ENCODE results near the gene NELFA.
A peak's percentile ranks its signal among the peaks of the same experiment; 100 is the strongest.

NELFA gene

GRCh38 chr4:2008921-2009650 lies at the start of gene NELFA:
NELFA (minus strand) TSS chr4:2008974; CDS start chr4:2008959, 15 bp downstream.
- DNase-seq, result peak; percentile 93
- in situ Hi-C loops (cut with HindIII; ENCODE audit: low pct_ligation_motif_present, low pct_unique_long_range_greater_than_20kb, low sequenced_read_pairs), result no loop called here

GRCh38 chr4:2057382-2058065 lies 48.8 kb upstream of the NELFA start:
- in situ Hi-C loops (cut with HindIII; ENCODE audit: low pct_ligation_motif_present, low pct_unique_long_range_greater_than_20kb, low sequenced_read_pairs), result no loop called here
- DNase-seq, result no peak

DNA sequence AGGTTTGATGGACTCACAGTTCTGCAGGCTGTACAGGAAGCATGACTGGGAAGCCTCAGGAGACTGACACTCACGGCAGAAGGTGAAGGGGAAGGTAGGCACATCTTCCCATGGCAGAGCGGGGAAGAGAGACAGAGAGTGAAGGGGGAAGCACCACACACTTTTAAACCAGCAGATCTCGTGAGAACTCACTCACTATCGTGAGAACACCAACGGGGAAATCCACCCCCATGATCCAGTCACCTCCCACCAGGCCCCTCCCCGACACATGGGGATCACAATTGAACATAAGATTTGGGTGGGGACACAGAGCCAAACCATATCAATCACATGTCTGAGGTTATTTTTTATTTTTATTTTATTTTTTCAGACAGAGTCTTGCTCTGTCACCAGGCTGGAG lies 45.4 kb upstream of the NELFA start:
- DNase-seq, result no peak
- in situ Hi-C loops (cut with HindIII; ENCODE audit: low pct_ligation_motif_present, low pct_unique_long_range_greater_than_20kb, low sequenced_read_pairs), result no loop called here

- no peak for DNase-seq
- in situ Hi-C loops (cut with HindIII; ENCODE audit: low pct_ligation_motif_present, low pct_unique_long_range_greater_than_20kb, low sequenced_read_pairs), result no loop called here
Observed at GRCh38 chr4:2051086-2051485, 42.3 kb upstream of the NELFA start.

- in situ Hi-C loops (cut with HindIII; ENCODE audit: low pct_ligation_motif_present, low pct_unique_long_range_greater_than_20kb, low sequenced_read_pairs), result no loop called here
- no peak for DNase-seq
Observed at GRCh38 chr4:2049811-2050210, 41.0 kb upstream of the NELFA start.

GRCh38 chr4:2049381-2049780 lies 40.6 kb upstream of the NELFA start:
- in situ Hi-C loops (cut with HindIII; ENCODE audit: low pct_ligation_motif_present, low pct_unique_long_range_greater_than_20kb, low sequenced_read_pairs), result no loop called here
- no peak for DNase-seq

GRCh38 chr4:2048831-2049230 lies 40.1 kb upstream of the NELFA start:
- DNase-seq, result peak; percentile 38
- in situ Hi-C loops (cut with HindIII; ENCODE audit: low pct_ligation_motif_present, low pct_unique_long_range_greater_than_20kb, low sequenced_read_pairs), result no loop called here

GRCh38 chr4:2047781-2048581 lies 39.2 kb upstream of the NELFA start:
- in situ Hi-C loops (cut with HindIII; ENCODE audit: low pct_ligation_motif_present, low pct_unique_long_range_greater_than_20kb, low sequenced_read_pairs), result no loop called here

DNA sequence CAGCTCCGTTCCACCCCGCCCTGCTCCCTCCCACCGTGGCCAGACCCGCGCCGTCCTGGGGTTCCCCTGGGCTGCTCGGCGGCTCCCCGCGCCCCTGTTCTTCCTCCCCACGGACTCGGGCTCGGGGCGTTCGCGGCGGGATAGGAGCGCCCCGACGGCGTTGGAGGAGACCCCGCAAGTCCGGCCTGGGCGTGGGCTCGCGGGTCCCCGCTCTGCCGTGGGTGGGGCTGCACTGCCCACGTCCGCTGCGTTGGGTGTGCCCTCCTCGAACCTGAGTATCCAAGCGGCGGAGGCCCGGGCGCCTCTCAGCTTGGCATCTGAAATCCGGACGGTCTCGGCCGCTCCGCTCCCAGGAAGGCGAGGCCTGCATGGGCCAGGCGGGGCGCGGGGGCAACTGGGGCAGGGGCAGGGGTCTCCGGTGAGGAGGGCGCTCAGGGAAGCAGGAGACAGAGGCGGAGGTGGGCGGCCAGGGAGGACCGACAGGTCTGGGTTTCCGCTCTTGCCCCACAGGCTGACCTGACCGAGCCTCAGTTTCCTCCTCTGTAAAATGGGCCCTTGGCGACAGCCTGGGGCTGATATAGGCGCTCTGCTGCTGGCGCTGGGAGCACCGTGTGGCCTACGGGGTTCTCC lies 38.4 kb upstream of the NELFA start:
- in situ Hi-C loops (cut with HindIII; ENCODE audit: low pct_ligation_motif_present, low pct_unique_long_range_greater_than_20kb, low sequenced_read_pairs), result no loop called here

More at GRCh38 chr4:2047781-2048581, 39.2 kb upstream of the NELFA start:
- DNase-seq, result no peak

GRCh38 chr4:2046031-2046961 lies 37.5 kb upstream of the NELFA start:
- DNase-seq, result no peak
- in situ Hi-C loops (cut with HindIII; ENCODE audit: low pct_ligation_motif_present, low pct_unique_long_range_greater_than_20kb, low sequenced_read_pairs), result no loop called here

More for the DNA sequence above, 38.4 kb upstream of the NELFA start:
- DNase-seq, result no peak

DNA sequence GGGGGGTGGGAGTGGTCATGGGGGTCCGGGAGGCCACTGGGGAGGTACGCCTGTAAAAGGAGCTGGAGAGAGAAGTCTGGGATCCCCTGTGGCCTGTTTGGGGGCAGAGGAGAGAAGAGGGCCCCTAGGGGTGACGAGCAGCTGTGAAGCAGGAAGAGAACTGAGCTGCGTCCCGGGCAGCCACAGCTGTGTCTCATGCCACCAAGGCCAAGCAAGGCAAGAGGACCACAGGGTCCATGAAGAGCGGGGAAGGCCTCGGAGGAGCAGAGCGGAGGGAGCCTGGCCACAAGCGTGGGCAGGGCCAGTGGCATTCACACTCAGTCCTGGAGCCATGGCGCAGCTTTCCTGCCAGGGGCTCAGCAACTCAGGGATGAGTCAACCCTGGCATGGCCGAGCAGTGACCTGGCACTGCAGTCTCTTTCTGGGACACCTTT lies 36.8 kb upstream of the NELFA start:
- DNase-seq, result peak; percentile 48
- in situ Hi-C loops (cut with HindIII; ENCODE audit: low pct_ligation_motif_present, low pct_unique_long_range_greater_than_20kb, low sequenced_read_pairs), result no loop called here

DNA sequence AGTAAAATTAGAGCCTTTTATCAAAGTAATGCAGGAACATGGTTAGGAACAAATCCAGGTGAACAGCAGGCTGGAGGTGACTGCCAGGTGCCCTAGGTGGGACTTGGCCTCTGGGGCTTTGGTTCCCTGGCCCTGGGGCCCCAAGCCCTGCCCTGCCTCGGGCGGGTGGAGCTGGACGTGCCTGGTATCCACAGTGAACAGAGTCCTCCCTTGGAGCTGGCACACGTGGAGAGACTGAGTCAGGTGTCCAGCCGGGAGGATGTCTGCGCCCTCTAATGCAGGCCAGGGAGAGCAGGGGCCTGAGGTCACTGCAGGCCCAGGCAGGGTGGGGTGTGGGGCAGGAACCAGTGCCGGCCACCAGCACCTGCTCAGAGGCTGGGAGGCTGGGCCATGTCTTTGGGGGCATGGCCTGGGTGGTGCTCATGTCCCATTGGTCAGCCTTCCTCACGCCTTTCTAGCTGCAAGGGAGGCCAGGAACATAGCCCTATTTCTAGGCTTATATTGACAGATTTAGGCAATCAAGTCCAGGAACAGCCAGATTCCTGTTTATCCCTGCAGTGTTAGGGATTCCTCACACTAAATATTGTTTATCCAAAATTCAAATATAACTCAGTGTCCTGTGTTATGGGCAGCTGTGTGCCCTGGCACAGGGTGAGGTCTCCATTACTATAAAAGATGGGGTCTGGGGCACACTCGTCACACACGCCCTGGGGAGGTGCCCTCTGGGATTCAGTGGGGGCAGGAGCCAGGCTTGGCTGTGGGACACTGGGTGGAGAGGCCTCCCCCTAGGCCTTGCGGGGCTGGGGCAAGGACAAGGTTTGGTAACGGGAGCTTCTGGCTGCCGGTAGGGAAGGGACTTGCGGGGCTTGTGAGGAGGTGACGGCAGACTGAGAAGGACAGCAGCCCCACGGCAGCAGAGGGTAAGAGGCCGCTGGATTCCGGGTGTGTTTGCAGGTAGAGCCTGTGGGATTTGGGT lies 36.1 kb upstream of the NELFA start:
- no peak for DNase-seq
- in situ Hi-C loops (cut with HindIII; ENCODE audit: low pct_ligation_motif_present, low pct_unique_long_range_greater_than_20kb, low sequenced_read_pairs), result no loop called here

- DNase-seq, result no peak
- in situ Hi-C loops (cut with HindIII; ENCODE audit: low pct_ligation_motif_present, low pct_unique_long_range_greater_than_20kb, low sequenced_read_pairs), result no loop called here
Observed at GRCh38 chr4:2044119-2044485, 35.3 kb upstream of the NELFA start.

GRCh38 chr4:2043396-2044118 lies 34.8 kb upstream of the NELFA start:
- DNase-seq, result no peak
- in situ Hi-C loops (cut with HindIII; ENCODE audit: low pct_ligation_motif_present, low pct_unique_long_range_greater_than_20kb, low sequenced_read_pairs), result no loop called here

DNA sequence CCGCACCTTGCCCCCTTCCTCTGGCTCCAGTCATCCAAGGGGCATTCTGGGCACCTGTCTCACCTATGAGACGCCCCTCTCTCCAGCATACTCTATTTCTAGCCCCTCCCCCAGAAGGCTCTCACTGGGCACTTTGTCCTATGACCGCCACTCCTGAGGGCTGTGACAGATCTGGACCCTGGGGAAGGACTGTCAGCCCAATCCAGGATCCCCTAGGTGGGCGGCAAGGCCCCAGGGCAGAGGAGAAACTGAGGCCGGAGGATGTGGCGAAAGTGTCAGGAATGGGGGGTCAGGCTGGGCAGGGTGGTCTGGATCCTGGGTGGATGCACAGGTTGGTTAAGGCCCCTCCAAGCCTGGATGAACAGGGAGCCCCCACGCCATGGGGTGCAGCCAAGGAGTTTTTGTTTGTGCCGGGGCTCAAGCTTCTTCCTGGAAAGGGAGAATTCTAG lies 34.2 kb upstream of the NELFA start:
- in situ Hi-C loops (cut with HindIII; ENCODE audit: low pct_ligation_motif_present, low pct_unique_long_range_greater_than_20kb, low sequenced_read_pairs), result no loop called here

DNA sequence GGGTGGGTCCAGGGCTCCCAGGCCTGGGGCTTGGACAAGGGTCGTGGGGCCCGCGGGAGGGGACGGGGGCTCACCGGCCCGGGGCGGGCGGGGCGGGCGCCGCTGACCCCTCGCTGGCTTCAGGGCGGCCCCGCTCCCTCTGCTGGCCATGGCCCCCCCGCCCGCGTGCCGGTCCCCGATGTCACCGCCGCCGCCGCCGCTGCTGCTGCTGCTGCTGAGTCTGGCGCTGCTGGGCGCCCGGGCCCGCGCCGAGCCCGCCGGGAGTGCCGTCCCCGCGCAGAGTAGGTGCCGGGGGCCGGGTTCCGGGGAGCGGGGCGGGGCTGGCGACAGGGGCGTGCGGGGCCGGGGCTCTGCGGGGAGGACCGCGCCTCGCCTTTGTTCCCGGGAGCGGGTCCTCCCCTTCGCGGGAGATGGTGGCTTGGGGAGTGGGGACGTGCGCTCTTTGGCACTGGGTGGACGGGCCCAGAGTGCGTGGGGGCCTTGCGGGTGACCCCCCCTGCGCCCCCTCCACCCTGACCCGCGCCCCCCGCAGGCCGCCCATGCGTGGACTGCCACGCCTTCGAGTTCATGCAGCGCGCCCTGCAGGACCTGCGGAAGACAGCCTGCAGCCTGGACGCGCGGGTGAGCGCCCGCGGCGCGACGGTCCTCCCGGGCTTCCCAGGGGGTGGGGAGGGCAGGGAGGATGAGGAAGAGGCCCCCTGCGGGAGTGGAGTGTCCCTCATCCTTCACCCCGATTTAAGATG lies 33.6 kb upstream of the NELFA start:
- DNase-seq, result peak; percentile 11
- in situ Hi-C loops (cut with HindIII; ENCODE audit: low pct_ligation_motif_present, low pct_unique_long_range_greater_than_20kb, low sequenced_read_pairs), result no loop called here

More for the DNA sequence above, 34.2 kb upstream of the NELFA start:
- DNase-seq, result no peak

Data from ACHN (cell line).